Stimulated activated effector memory CD8-positive, alpha-beta T cell treated with anti-CD3 and anti-CD28 coated beads, Interleukin-12 subunit alpha, Interleukin-12 subunit beta, amount 100 ng/mL, for 72 hours (primary cell): ENCODE results near the gene FOXO6.

Experiments
- ATAC-seq: fragments of 150-1000 bp; cut with Tn5 transposase; 2 replicates; pipeline ENCODE4 v1.10.0; 2021
- DNase-seq, 2 donors: peaks; one replicate each; pipeline ENCODE4 v3.0.0; 2021 to 2022; ENCODE audit warnings: low spot score in 2 of 2
- H3K27ac Mint-ChIP-seq: one replicate; pipeline ENCODE4 v1.8.0; 2022; ENCODE audit warnings: mild to moderate bottlenecking, mixed read lengths
- H3K36me3 Mint-ChIP-seq: one replicate; pipeline ENCODE4 v1.8.0; 2022; ENCODE audit warnings: mild to moderate bottlenecking, mixed read lengths
- H3K4me1 Mint-ChIP-seq: one replicate; pipeline ENCODE4 v1.8.0; 2022; ENCODE audit warnings: mixed read lengths
- H3K4me3 Mint-ChIP-seq: one replicate; pipeline ENCODE4 v1.8.0; 2022; ENCODE audit warnings: mild to moderate bottlenecking, mixed read lengths
- H3K9me3 Mint-ChIP-seq: one replicate; pipeline ENCODE4 v1.8.0; 2022; ENCODE audit warnings: mixed read lengths

Gene FOXO6

GRCh38 chr1:41424581-41425118 is 63.4 kb downstream of the FOXO6 start:
- Mint-ChIP-seq H3K4me3 (no peak overlapping the region), H3K9me3 (no peaks in the 10 kb centered on the region), H3K4me1 (no peaks in the 10 kb centered on the region), H3K27ac (no peak overlapping the region), H3K36me3 (no peaks in the 10 kb centered on the region)
- no peak for ATAC-seq
- DNase-seq = no peak

- Mint-ChIP-seq H3K4me3 (no peak overlapping the region), H3K36me3 (no peaks in the 10 kb centered on the region), H3K27ac (no peak overlapping the region), H3K9me3 (no peaks in the 10 kb centered on the region), H3K4me1 (no peaks in the 10 kb centered on the region)
- DNase-seq = no peak
- ATAC-seq = no peak
These were observed 64.1 kb downstream of the FOXO6 start for GRCh38 chr1:41425369-41425768.

- Mint-ChIP-seq H3K27ac (no peak overlapping the region), H3K36me3 (no peaks in the 10 kb centered on the region), H3K4me1 (no peaks in the 10 kb centered on the region), H3K9me3 (no peaks in the 10 kb centered on the region), H3K4me3 (no peak overlapping the region)
- DNase-seq (no peak), ATAC-seq (no peak)
These were observed 65.1 kb downstream of the FOXO6 start for GRCh38 chr1:41426201-41426890.

- Mint-ChIP-seq H3K36me3 (no peaks in the 10 kb centered on the region), H3K27ac (no peak overlapping the region), H3K9me3 (no peaks in the 10 kb centered on the region), H3K4me1 (no peaks in the 10 kb centered on the region), H3K4me3 (no peak overlapping the region)
- no peak for DNase-seq
- ATAC-seq = no peak
These were observed 66.1 kb downstream of the FOXO6 start for GRCh38 chr1:41427122-41427913.

- Mint-ChIP-seq H3K36me3 (no peaks in the 10 kb centered on the region), H3K9me3 (no peaks in the 10 kb centered on the region), H3K4me1 (peaks cover 6% of the 10 kb centered on the region), H3K27ac (no peak overlapping the region), H3K4me3 (no peak overlapping the region)
- ATAC-seq (no peak), DNase-seq (no peak)
These were observed 66.9 kb downstream of the FOXO6 start for GRCh38 chr1:41427916-41428737.

- ATAC-seq (no peak), DNase-seq (no peak)
- Mint-ChIP-seq H3K4me3 (no peak overlapping the region), H3K36me3 (no peaks in the 10 kb centered on the region), H3K4me1 (peaks cover 6% of the 10 kb centered on the region), H3K9me3 (no peaks in the 10 kb centered on the region), H3K27ac (no peak overlapping the region)
These were observed 67.8 kb downstream of the FOXO6 start for GRCh38 chr1:41428738-41429640.

GRCh38 chr1:41429641-41430035 is 68.4 kb downstream of the FOXO6 start:
- Mint-ChIP-seq H3K4me3 (no peak overlapping the region), H3K4me1 (peaks cover 6% of the 10 kb centered on the region), H3K27ac (no peak overlapping the region), H3K9me3 (no peaks in the 10 kb centered on the region), H3K36me3 (no peaks in the 10 kb centered on the region)
- ATAC-seq = no peak
- no peak for DNase-seq

- ATAC-seq (no peak), DNase-seq (no peak)
- H3K4me3 Mint-ChIP-seq = no peak overlapping the region
- no peaks in the 10 kb centered on the region for H3K36me3 Mint-ChIP-seq
- peaks cover 6% of the 10 kb centered on the region for H3K4me1 Mint-ChIP-seq
- no peak overlapping the region for H3K27ac Mint-ChIP-seq
- no peaks in the 10 kb centered on the region for H3K9me3 Mint-ChIP-seq
These were observed 68.8 kb downstream of the FOXO6 start for GRCh38 chr1:41430069-41430468.

GRCh38 chr1:41430582-41430981 is 69.3 kb downstream of the FOXO6 start:
- ATAC-seq = no peak
- no peak for DNase-seq
- no peak overlapping the region for H3K27ac Mint-ChIP-seq
- no peaks in the 10 kb centered on the region for H3K36me3 Mint-ChIP-seq
- H3K4me1 Mint-ChIP-seq = peaks cover 6% of the 10 kb centered on the region
- no peak overlapping the region for H3K4me3 Mint-ChIP-seq
- no peaks in the 10 kb centered on the region for H3K9me3 Mint-ChIP-seq

- no peak for DNase-seq
- H3K4me3 Mint-ChIP-seq = no peak overlapping the region
- no peak for ATAC-seq
- no peaks in the 10 kb centered on the region for H3K36me3 Mint-ChIP-seq
- no peaks in the 10 kb centered on the region for H3K9me3 Mint-ChIP-seq
- peaks cover 6% of the 10 kb centered on the region for H3K4me1 Mint-ChIP-seq
- no peak overlapping the region for H3K27ac Mint-ChIP-seq
These were observed 70.5 kb downstream of the FOXO6 start for GRCh38 chr1:41431490-41432350.
